Left kidney (tissue), 2 donors: ENCODE results near the gene SPEF1. TPM values are rescaled to one million over a fixed set of nuclear protein-coding genes. Genes with fewer than 3 reads are reported as not detected.
"Not testable (repeated sequence)": the region's sequence is repeated elsewhere in the genome, so short reads cannot be mapped to it uniquely, and the experiment has no call there.

ENCODE experiments used
- DNase-seq: peaks from one replicate; pipeline ENCODE4 v3.0.0-alpha.2; 2013
- polyA plus RNA-seq: library from polyadenylated mRNA; unstranded; fragments of 120-200 nt; gene quantifications from one replicate; pipeline ENCODE4 v1.2.1, GENCODE V29; 2013; ENCODE audit not compliant: insufficient read length

The SPEF1 gene
- polyA plus RNA-seq, 1 donor: 1.7 TPM

- DNase-seq: peak; percentile 89
Observed at GRCh38 chr20:3811467-3812258, 30.4 kb upstream of the SPEF1 start.

- DNase-seq: no peak
Observed at GRCh38 chr20:3808544-3808943, 27.3 kb upstream of the SPEF1 start.

- DNase-seq: no peak
Observed at GRCh38 chr20:3804781-3805180, 23.5 kb upstream of the SPEF1 start.

- no peak for DNase-seq
Observed at GRCh38 chr20:3804254-3804751, 23.1 kb upstream of the SPEF1 start.

GRCh38 chr20:3803854-3804253, 22.6 kb upstream of the SPEF1 start:
- no peak for DNase-seq

GRCh38 chr20:3803289-3803688, 22.0 kb upstream of the SPEF1 start:
- no peak for DNase-seq

GRCh38 chr20:3802524-3803239, 21.4 kb upstream of the SPEF1 start:
- no peak for DNase-seq

GRCh38 chr20:3801846-3802245, 20.6 kb upstream of the SPEF1 start:
- no peak for DNase-seq

- DNase-seq: no peak
Observed at GRCh38 chr20:3801299-3801698, 20.1 kb upstream of the SPEF1 start.

- no peak for DNase-seq
Observed at GRCh38 chr20:3800878-3801260, 19.6 kb upstream of the SPEF1 start.

- DNase-seq: no peak
Observed at GRCh38 chr20:3800256-3800877, 19.1 kb upstream of the SPEF1 start.

- no peak for DNase-seq
Observed at GRCh38 chr20:3798908-3799248, 17.6 kb upstream of the SPEF1 start.

GRCh38 chr20:3798373-3798768, 17.1 kb upstream of the SPEF1 start:
- DNase-seq: no peak

GRCh38 chr20:3797592-3798372, 16.5 kb upstream of the SPEF1 start:
- no peak for DNase-seq

- no peak for DNase-seq
Observed at GRCh38 chr20:3797226-3797545, 15.9 kb upstream of the SPEF1 start.

- no peak for DNase-seq
Observed at GRCh38 chr20:3796477-3797225, 15.4 kb upstream of the SPEF1 start.

- DNase-seq: peak; percentile 92
Observed at GRCh38 chr20:3795511-3796468, 14.5 kb upstream of the SPEF1 start, which contains the start of gene CDC25B. TSS of gene CDC25B (plus strand) at chr20:3796310. CDS start at chr20:3796532, 222 bp downstream.

- no peak for DNase-seq
Observed at GRCh38 chr20:3794701-3795420, 13.6 kb upstream of the SPEF1 start.

- not testable (repeated sequence) for DNase-seq
Observed at GRCh38 chr20:3794168-3794567, 12.9 kb upstream of the SPEF1 start.

GRCh38 chr20:3789201-3789600, 8.0 kb upstream of the SPEF1 start:
- DNase-seq: not testable (repeated sequence)
